ENCODE results near the gene ZNF189. TPM values are rescaled to one million over a fixed set of nuclear protein-coding genes. Genes with fewer than 3 reads are reported as not detected.

ZNF189 gene
- total RNA-seq, 4 donors from 2014 or later, result 18.8 to 61.9 (median 34.0) TPM

GRCh38 chr9:101369884-101370531 lies 28.6 kb upstream of the ZNF189 start:
- Histone ChIP-seq H3K27ac (no peak overlapping the region), H3K9me3 (no peaks in the 10 kb centered on the region), H3K4me3 (no peak overlapping the region), H3K4me1 (no peaks in the 10 kb centered on the region), H3K27me3 (no peaks in the 10 kb centered on the region), H3K36me3 (no peaks in the 10 kb centered on the region)
- no peak for DNase-seq
- intact Hi-C loops (cut with DNase I; ENCODE audit: low total_unique reads), result no loop called here
- TF ChIP-seq POLR2A (IDR thresholded peaks at IDR 0.05) (no peak), CTCF (IDR thresholded peaks at IDR 0.05) (no peak)

GRCh38 chr9:101371813-101372212 lies 26.8 kb upstream of the ZNF189 start:
- H3K4me3 ChIP-seq, result no peak overlapping the region
- TF ChIP-seq POLR2A (IDR thresholded peaks at IDR 0.05), result no peak
- TF ChIP-seq CTCF (IDR thresholded peaks at IDR 0.05), result no peak
- H3K36me3 ChIP-seq, result no peaks in the 10 kb centered on the region
- no peak for DNase-seq
- no peaks in the 10 kb centered on the region for H3K9me3 ChIP-seq
- no peaks in the 10 kb centered on the region for H3K27me3 ChIP-seq
- H3K27ac ChIP-seq, result no peak overlapping the region
- no peaks in the 10 kb centered on the region for H3K4me1 ChIP-seq
- intact Hi-C loops (cut with DNase I; ENCODE audit: low total_unique reads), result no loop called here

- Histone ChIP-seq H3K4me1 (no peaks in the 10 kb centered on the region), H3K36me3 (no peaks in the 10 kb centered on the region), H3K27ac (no peak overlapping the region), H3K27me3 (no peaks in the 10 kb centered on the region), H3K9me3 (no peaks in the 10 kb centered on the region), H3K4me3 (no peak overlapping the region)
- no peak for TF ChIP-seq POLR2A (IDR thresholded peaks at IDR 0.05)
- no peak for TF ChIP-seq CTCF (IDR thresholded peaks at IDR 0.05)
- intact Hi-C loops (cut with DNase I; ENCODE audit: low total_unique reads), result no loop called here
- DNase-seq, result no peak
Measured at GRCh38 chr9:101372327-101373118, 26.1 kb upstream of the ZNF189 start.

GRCh38 chr9:101375546-101375945 lies 23.1 kb upstream of the ZNF189 start:
- Histone ChIP-seq H3K9me3 (no peaks in the 10 kb centered on the region), H3K4me3 (peak overlapping the region; percentile 10 to 19), H3K4me1 (no peaks in the 10 kb centered on the region), H3K36me3 (no peaks in the 10 kb centered on the region), H3K27me3 (no peaks in the 10 kb centered on the region), H3K27ac (peak overlapping the region; percentile 69 to 79)
- TF ChIP-seq POLR2A (IDR thresholded peaks at IDR 0.05) (no peak), CTCF (IDR thresholded peaks at IDR 0.05) (no peak)
- peak; percentile 24 to 29 for DNase-seq
- intact Hi-C loops (cut with DNase I; ENCODE audit: low total_unique reads), result no loop called here

Data from uterus (tissue), 4 donors.